GM18520 (cell line): ENCODE measurements around the gene MCM3AP.

Experiments
- ATAC-seq: cut with Tn5 transposase; IDR thresholded peaks from one replicate; pipeline ENCODE4 v1.9.1; 2021; ENCODE audit not compliant: unreplicated experiment

MCM3AP gene

DNA sequence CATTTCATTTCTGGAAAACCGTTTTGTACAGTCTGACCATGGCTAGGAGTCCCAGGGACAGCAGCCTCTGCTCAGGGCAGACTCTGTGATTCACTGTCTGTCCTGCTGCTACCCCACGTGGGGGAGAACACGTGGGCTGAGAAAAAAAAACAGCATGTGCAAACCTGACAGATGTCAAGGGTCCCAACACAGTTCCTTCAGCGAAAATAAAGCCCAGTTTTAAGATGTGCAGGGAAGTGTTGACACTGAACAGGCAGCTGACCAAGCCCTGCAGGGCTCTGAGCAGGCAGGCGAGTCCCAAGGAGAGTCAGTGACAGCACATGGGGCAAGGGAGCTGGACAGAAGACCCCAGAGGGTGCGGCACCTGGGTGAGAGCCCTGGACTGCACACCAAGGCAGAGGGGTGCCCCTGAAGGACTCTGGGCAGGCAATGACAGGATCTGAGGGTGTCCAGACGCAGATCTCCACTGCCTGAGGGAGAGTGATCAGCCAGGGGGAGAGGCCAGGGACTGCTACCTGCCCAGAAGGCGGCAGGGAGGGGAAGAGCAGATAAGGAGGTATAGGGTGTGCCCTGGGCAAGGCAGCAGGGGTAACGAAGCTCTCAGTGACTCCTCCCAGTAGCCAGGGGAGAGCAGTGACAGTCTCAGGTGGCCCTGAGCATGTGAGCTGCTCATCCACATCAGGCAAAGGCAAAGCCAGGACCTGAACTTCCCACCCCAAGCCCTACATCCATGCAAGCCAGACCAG lies 96.0 kb downstream of the MCM3AP start:
- no peak for ATAC-seq

DNA sequence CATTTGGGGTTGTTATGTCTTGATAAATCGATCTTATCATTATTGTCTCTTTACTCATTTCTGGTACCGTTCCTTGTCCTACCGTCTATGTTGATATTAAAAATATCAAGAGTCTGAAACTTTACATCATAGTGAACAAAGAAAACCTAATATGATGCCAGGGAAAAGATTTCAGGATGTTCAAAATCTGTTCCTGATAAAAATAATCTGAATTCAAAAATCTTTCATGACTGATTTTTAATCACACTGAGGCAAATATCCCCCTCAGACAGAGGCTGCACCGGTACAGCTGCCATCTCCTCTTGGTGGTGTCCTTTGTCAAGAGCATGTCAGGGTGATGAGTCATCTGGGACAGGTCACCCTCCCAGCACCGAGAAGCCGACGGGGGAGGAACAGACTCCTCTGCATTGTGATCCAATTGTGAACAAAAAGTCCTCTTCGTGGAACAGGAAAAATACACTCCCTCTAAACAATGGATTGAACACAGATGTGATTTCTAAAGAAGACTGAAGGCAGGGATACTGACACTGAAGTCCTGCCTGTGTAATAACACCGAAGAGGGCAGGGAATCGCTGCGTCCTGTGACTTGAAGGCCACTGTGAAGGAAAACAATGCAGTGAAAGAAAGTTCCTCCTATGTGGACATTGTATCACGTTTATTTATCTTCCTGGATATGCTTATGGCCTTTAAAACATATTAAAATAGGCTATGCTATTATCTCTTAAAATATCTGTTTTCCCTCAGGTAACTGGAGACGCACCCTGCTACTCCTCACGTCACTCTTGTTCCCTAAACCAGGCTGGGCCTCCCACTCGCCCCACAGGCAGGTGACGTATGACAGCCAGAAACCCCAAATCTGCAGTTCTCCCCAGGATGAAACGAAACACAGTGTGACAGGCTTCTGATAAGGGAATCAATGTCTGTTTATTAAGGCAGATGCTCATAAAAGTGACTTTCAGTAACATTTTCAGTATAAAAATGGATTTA lies 96.9 kb downstream of the MCM3AP start:
- no peak for ATAC-seq

DNA sequence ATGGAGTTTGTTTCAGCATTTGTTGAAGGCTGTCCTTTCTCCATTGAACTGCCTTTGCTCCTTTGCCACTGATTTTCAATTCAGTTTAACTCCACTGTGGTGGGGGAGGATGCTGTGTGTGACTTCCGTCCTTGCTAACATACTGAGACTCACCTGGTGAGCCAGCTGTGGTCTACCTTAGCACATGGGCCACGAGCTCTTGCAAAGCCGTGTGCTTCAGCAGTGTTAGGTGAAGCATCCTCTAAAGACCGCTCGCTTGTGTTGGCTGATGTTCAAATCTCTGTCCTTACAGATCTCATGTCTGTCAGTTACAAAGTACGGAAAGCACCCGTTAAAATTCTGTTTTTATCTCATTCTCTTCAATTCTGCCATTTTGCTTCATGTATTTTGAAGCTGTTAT lies 97.6 kb downstream of the MCM3AP start:
- ATAC-seq: no peak

DNA sequence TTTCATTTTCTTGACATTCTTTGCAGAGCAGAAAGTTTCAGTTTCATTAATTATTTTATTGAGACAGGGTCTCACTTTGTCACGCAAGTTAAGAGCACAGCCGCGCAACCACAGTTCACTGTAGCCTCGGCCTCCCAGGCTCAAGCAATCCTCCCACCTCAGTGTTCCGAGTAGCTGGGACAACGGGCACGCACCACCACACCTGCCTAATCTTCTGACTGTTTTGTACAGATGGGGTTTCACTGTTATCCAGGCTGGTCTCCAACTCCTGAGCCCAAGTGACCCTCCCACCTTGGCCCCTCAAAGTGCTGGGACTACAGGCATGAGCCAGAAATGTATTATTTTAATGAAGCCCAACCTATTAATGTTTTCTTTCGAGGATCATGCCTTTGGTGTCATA lies 98.2 kb downstream of the MCM3AP start:
- no peak for ATAC-seq

DNA sequence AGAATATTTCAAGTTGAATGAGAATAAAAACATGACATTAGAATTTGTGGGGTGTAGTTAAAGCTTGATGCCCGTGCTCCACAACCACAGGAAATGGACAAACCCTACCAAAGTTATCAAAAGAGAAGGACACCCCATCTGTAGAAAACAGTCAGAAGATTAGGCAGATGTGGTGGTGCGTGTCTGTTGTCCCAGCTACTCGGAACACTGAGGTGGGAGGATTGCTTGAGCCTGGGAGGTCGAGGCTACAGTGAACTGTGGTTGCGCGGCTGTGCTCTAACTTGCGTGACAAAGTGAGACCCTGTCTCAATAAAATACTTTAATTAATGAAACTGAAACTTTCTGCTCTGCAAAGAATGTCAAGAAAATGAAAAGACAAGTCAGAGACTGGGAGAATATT lies 99.7 kb downstream of the MCM3AP start:
- no peak for ATAC-seq
